SK-N-SH treated with all-trans-retinoic acid at 6 μM for 48 hours (cell line): ENCODE data around the gene ZNF699.

Source experiments
- ATAC-seq: fragments of 200-7000 bp; cut with Tn5 transposase; 3 replicates; pipeline ENCODE4 v1.9.1; 2020; ENCODE audit warnings: mild to moderate bottlenecking, moderate library complexity
- ARNTL ChIP-seq: fragments of 450-650 bp; formaldehyde crosslinking; IDR thresholded peaks from 2 replicates; pipeline ENCODE4 v1.5.0; 2020; ENCODE audit warnings: low read depth, mild to moderate bottlenecking, moderate library complexity, borderline replicate concordance
- BACH2 ChIP-seq: fragments of 250-450 bp; sonication (Bioruptor Pico); IDR thresholded peaks from 2 replicates; pipeline ENCODE4 v1.9.0; 2021; ENCODE audit warnings: mild to moderate bottlenecking, borderline replicate concordance
- CREB5 ChIP-seq: fragments of 250-450 bp; sonication (Bioruptor Pico); IDR thresholded peaks from 2 replicates; pipeline ENCODE4 v1.5.1; 2020; ENCODE audit warnings: low read depth, mild to moderate bottlenecking, moderate library complexity
- CSDC2 ChIP-seq: fragments of 250-450 bp; sonication (Bioruptor Pico); IDR thresholded peaks from 2 replicates; pipeline ENCODE4 v1.5.0; 2020; ENCODE audit warnings: mild to moderate bottlenecking, moderate library complexity
- CSRNP3 ChIP-seq: fragments of 250-450 bp; sonication (Bioruptor Pico); IDR thresholded peaks from 2 replicates; pipeline ENCODE4 v1.5.1; 2021; ENCODE audit warnings: mild to moderate bottlenecking, moderate library complexity
- ESRRG ChIP-seq: fragments of 250-450 bp; sonication (Bioruptor Pico); IDR thresholded peaks from 2 replicates; pipeline ENCODE4 v1.6.1; 2021; ENCODE audit warnings: mild to moderate bottlenecking
- ISL1 ChIP-seq: fragments of 250-450 bp; sonication (Bioruptor Pico); IDR thresholded peaks from 2 replicates; pipeline ENCODE4 v2.1.2; 2022; ENCODE audit warnings: mild to moderate bottlenecking, moderate library complexity
- PATZ1 ChIP-seq: fragments of 250-450 bp; sonication (Bioruptor Pico); IDR thresholded peaks from 2 replicates; pipeline ENCODE4 v1.8.0; 2020; ENCODE audit warnings: mild to moderate bottlenecking, moderate library complexity, borderline replicate concordance
- PPARA ChIP-seq: fragments of 250-450 bp; sonication (Bioruptor Pico); IDR thresholded peaks from 2 replicates; pipeline ENCODE4 v1.5.0; 2020; ENCODE audit warnings: mild to moderate bottlenecking, borderline replicate concordance
- RARB ChIP-seq: fragments of 250-450 bp; sonication (Bioruptor Pico); IDR thresholded peaks from 2 replicates; pipeline ENCODE4 v1.8.0; 2021; ENCODE audit warnings: mild to moderate bottlenecking, moderate library complexity
- SNAI2 ChIP-seq: fragments of 250-450 bp; sonication (Bioruptor Pico); IDR thresholded peaks from 2 replicates; pipeline ENCODE4 v1.5.0; 2020; ENCODE audit warnings: mild to moderate bottlenecking, moderate library complexity
- TCF4 ChIP-seq: fragments of 250-450 bp; sonication (Bioruptor Pico); IDR thresholded peaks from 2 replicates; pipeline ENCODE4 v1.8.0; 2021; ENCODE audit warnings: mild to moderate bottlenecking, moderate library complexity, borderline replicate concordance
- TOX ChIP-seq: fragments of 250-450 bp; sonication (Bioruptor Pico); IDR thresholded peaks from 2 replicates; pipeline ENCODE4 v1.8.0; 2021; ENCODE audit warnings: mild to moderate bottlenecking, moderate library complexity, borderline replicate concordance
- TSHZ2 ChIP-seq: fragments of 250-450 bp; sonication (Bioruptor Pico); IDR thresholded peaks from 2 replicates; pipeline ENCODE4 v1.5.0; 2020; ENCODE audit warnings: mild to moderate bottlenecking, moderate library complexity
- ZFP3 ChIP-seq: fragments of 250-450 bp; sonication (Bioruptor Pico); IDR thresholded peaks from 2 replicates; pipeline ENCODE4 v1.5.0; 2020; ENCODE audit warnings: mild to moderate bottlenecking, moderate library complexity
- ZFP30 ChIP-seq: fragments of 450-650 bp; formaldehyde crosslinking; IDR thresholded peaks from 2 replicates; pipeline ENCODE4 v1.5.0; 2022; ENCODE audit warnings: mild to moderate bottlenecking, moderate library complexity
- ZNF565 ChIP-seq: fragments of 450-650 bp; formaldehyde crosslinking; conservative IDR thresholded peaks from 2 replicates; pipeline ENCODE4 v1.5.0; 2020; ENCODE audit warnings: low read depth, mild to moderate bottlenecking, moderate library complexity
- ZNF8 ChIP-seq: fragments of 450-650 bp; formaldehyde crosslinking; IDR thresholded peaks from 2 replicates; pipeline ENCODE4 v1.5.0; 2020; ENCODE audit warnings: mild to moderate bottlenecking, moderate library complexity

ZNF699 gene

GRCh38 chr19:9329999-9330398, 20.4 kb upstream of the ZNF699 start:
- TF ChIP-seq CSRNP3 (CRISPR knock-in tag) (no peak), SNAI2 (no peak), CSDC2 (no peak), PATZ1 (CRISPR knock-in tag) (no peak)
- no peak for ATAC-seq

- TF ChIP-seq PATZ1 (CRISPR knock-in tag) (no peak), SNAI2 (no peak), CREB5 (CRISPR knock-in tag) (no peak), ARNTL (CRISPR knock-in tag) (no peak), PPARA (no peak), BACH2 (CRISPR knock-in tag) (no peak), ZFP3 (CRISPR knock-in tag) (no peak), ZNF8 (CRISPR knock-in tag) (no peak), RARB (CRISPR knock-in tag) (no peak), TCF4 (CRISPR knock-in tag) (no peak), ZNF565 (CRISPR knock-in tag) (no peak), ISL1 (CRISPR knock-in tag) (no peak), TOX (CRISPR knock-in tag) (no peak), CSRNP3 (CRISPR knock-in tag) (no peak), ZFP30 (CRISPR knock-in tag) (no peak)
- no peak for ATAC-seq
These were observed 14.9 kb upstream of the ZNF699 start for GRCh38 chr19:9324584-9324962.

- TF ChIP-seq ESRRG: no peak
- TF ChIP-seq TSHZ2 (CRISPR knock-in tag): no peak
- ATAC-seq: peak; percentile 99
These were observed 14.4 kb upstream of the ZNF699 start, which contains the start of gene ZNF559 for GRCh38 chr19:9323919-9324583. TSS of gene ZNF559 (plus strand) at chr19:9324179. CDS start at chr19:9338550, 14,371 bp downstream.
